ENCODE results near the gene WWOX. TPM values are rescaled to one million over a fixed set of nuclear protein-coding genes. Genes with fewer than 3 reads are reported as not detected.

Gene WWOX
- total and polyA plus RNA-seq, 2 of the 13 experiments (the other 11 are each of a cell fraction or from before 2014, with no cell fraction given): 9.1 to 37.4 TPM

- POLR2A ChIA-PET: interaction anchor here (0.6 to 2.0 kb wide), 9 partner anchors 8 to 442 kb away, joined by 3 to 12 read pairs (median 4); no protein-coding TSS in a partner anchor
- H3K79me2 ChIP-seq (ENCODE audit: insufficient read depth, low read length): no peaks in the 10 kb centered on the region
- TF ChIP-seq ZBTB4 (CRISPR knock-in tag; IDR thresholded peaks at IDR 0.05; ENCODE audit: borderline replicate concordance): no peak
- no peak for TF ChIP-seq ZNF670 (CRISPR knock-in tag; IDR thresholded peaks at IDR 0.05; ENCODE audit: borderline replicate concordance)
- TF ChIP-seq ZNF274 (CRISPR knock-in tag; IDR thresholded peaks at IDR 0.05): no peak
- no peak for TF ChIP-seq SMARCC2 (IDR thresholded peaks at IDR 0.05)
- TF ChIP-seq MAFF (IDR thresholded peaks at IDR 0.05; ENCODE audit: low read depth, low read length): no peak
- 0 out of 2 replicates have a peak, but pooled peaks have one; percentile 63 for TF ChIP-seq EHMT2 (IDR thresholded peaks at IDR 0.05; ENCODE audit: borderline replicate concordance, low read depth, low read length)
- TF ChIP-seq ZNF33B (CRISPR knock-in tag; IDR thresholded peaks at IDR 0.05): no peak
- TF ChIP-seq, protein P1, sequence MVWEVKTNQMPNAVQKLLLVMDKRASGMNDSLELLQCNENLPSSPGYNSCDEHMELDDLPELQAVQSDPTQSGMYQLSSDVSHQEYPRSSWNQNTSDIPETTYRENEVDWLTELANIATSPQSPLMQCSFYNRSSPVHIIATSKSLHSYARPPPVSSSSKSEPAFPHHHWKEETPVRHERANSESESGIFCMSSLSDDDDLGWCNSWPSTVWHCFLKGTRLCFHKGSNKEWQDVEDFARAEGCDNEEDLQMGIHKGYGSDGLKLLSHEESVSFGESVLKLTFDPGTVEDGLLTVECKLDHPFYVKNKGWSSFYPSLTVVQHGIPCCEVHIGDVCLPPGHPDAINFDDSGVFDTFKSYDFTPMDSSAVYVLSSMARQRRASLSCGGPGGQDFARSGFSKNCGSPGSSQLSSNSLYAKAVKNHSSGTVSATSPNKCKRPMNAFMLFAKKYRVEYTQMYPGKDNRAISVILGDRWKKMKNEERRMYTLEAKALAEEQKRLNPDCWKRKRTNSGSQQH (CRISPR knock-in tag; IDR thresholded peaks at IDR 0.05; ENCODE audit: low read depth): no peak
- TF ChIP-seq PRMT3 (CRISPR knock-in tag; IDR thresholded peaks at IDR 0.05; ENCODE audit: borderline replicate concordance, low read depth): no peak
- no peak for TF ChIP-seq FOXJ3 (CRISPR knock-in tag; IDR thresholded peaks at IDR 0.05; ENCODE audit: borderline replicate concordance)
- TF ChIP-seq NCOR1 (IDR thresholded peaks at IDR 0.05; ENCODE audit: borderline replicate concordance, low read length): no peak
- TF ChIP-seq, protein P2, sequence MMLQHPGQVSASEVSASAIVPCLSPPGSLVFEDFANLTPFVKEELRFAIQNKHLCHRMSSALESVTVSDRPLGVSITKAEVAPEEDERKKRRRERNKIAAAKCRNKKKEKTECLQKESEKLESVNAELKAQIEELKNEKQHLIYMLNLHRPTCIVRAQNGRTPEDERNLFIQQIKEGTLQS (CRISPR knock-in tag; IDR thresholded peaks at IDR 0.05): no peak
- TF ChIP-seq FUBP1 (CRISPR knock-in tag; IDR thresholded peaks at IDR 0.05; ENCODE audit: borderline replicate concordance): no peak
- no peak for TF ChIP-seq STAG1 (CRISPR knock-in tag; IDR thresholded peaks at IDR 0.05)
- no peak for TF ChIP-seq ZFAT (CRISPR knock-in tag; conservative IDR thresholded peaks at IDR 0.05)
- TF ChIP-seq, protein P3, sequence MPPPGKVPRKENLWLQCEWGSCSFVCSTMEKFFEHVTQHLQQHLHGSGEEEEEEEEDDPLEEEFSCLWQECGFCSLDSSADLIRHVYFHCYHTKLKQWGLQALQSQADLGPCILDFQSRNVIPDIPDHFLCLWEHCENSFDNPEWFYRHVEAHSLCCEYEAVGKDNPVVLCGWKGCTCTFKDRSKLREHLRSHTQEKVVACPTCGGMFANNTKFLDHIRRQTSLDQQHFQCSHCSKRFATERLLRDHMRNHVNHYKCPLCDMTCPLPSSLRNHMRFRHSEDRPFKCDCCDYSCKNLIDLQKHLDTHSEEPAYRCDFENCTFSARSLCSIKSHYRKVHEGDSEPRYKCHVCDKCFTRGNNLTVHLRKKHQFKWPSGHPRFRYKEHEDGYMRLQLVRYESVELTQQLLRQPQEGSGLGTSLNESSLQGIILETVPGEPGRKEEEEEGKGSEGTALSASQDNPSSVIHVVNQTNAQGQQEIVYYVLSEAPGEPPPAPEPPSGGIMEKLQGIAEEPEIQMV (CRISPR knock-in tag; IDR thresholded peaks at IDR 0.05; ENCODE audit: low read depth): no peak
Observed at GRCh38 chr16:78292844-78293380, 193.5 kb downstream of the WWOX start.

More at GRCh38 chr16:78292844-78293380, 193.5 kb downstream of the WWOX start:
- Histone ChIP-seq H2AFZ (ENCODE audit: low read length) (peak overlapping the region; percentile 68), H3K4me3 (replicated peaks in 1 of 3; ENCODE audit: insufficient read depth in 1 of 3, low read depth in 2 of 3, low read length in 3 of 3) (peak overlapping the region in 2 of 3 experiments; percentile 3 to 31; a peak in 1 of 6 replicates), H3K36me3 (replicated peaks in 1 of 2; ENCODE audit: control insufficient read depth in 1 of 2, insufficient read depth in 2 of 2, low read length in 2 of 2) (no peaks in the 10 kb centered on the region), H3K4me1 (ENCODE audit: insufficient read depth, low read length) (peaks cover 82% of the 10 kb centered on the region), H3K27ac (ENCODE audit: extremely low read length, insufficient read depth, low read length) (peak overlapping the region; percentile 78), H3K9me3 (ENCODE audit: low read length) (no peaks in the 10 kb centered on the region), H3K9ac (ENCODE audit: insufficient read depth, low read depth, low read length) (peak overlapping the region; percentile 32), H4K20me1 (ENCODE audit: insufficient read depth, low read length) (no peaks in the 10 kb centered on the region), H3K4me2 (ENCODE audit: low read depth, low read length) (peak overlapping the region; percentile 62), H3K27me3 (ENCODE audit: control insufficient read depth in 1 of 2, insufficient read depth in 2 of 2, low read length in 2 of 2) (no peaks in the 10 kb centered on the region)
- no TSS peak for BruUV-seq (replicated peaks)
- ATAC-seq (peak; percentile 87), FAIRE-seq (peak; percentile 57), DNase-seq (ENCODE audit: low spot score) (peak; percentile 63)
- in situ Hi-C loops (cut with HindIII; ENCODE audit: extremely low pct_ligation_motif_present, low pct_unique_long_range_greater_than_20kb): no loop called here
- 26% methylated on average over 1 of the region's 1 CpG for WGBS (ENCODE audit: low lambda C conversion rate)
- intact Hi-C loops (cut with micrococcal nuclease; ENCODE audit: unreplicated experiment): no loop called here
- CTCF ChIA-PET (ENCODE audit: low intra/inter-chr PET ratio, low total read pairs): no interaction called here
